ENCODE measurements around the gene C19orf67.

The C19orf67 gene

GRCh38 chr19:14085309-14085995 lies at the start of gene C19orf67:
TSS of gene C19orf67 (minus strand) at chr19:14085783. CDS start at chr19:14085627, 156 bp downstream.
- no peaks in the 10 kb centered on the region for H3K9me3 ChIP-seq (ENCODE audit: insufficient read depth, low read depth, low read length)
- H3K4me3 ChIP-seq (ENCODE audit: low read length): peak within 1 kb of the TSS; percentile 53; the same call in 1 of the 2 replicates
- H3K4me1 ChIP-seq (ENCODE audit: insufficient read depth, low read length): no peaks in the 10 kb centered on the region; the same call in 1 of the 2 replicates
- no peak within 1 kb of the TSS for H3K27ac ChIP-seq (ENCODE audit: low read length)
- H3K27me3 ChIP-seq (ENCODE audit: insufficient read depth, low read length): peaks cover 26% of the 10 kb centered on the region
- no peak within 1 kb of the TSS for H3K9ac ChIP-seq (ENCODE audit: low read depth, low read length)
- H3K36me3 ChIP-seq (ENCODE audit: insufficient read depth, low read depth, low read length): peaks cover 16% of the 10 kb centered on the region

GRCh38 chr19:14135355-14135754 lies 49.8 kb upstream of the C19orf67 start:
- H3K9ac ChIP-seq (ENCODE audit: low read depth, low read length): peak overlapping the region; percentile 87; the same call in 1 of the 2 replicates
- H3K27me3 ChIP-seq (ENCODE audit: insufficient read depth, low read length): no peaks in the 10 kb centered on the region
- H3K36me3 ChIP-seq (ENCODE audit: insufficient read depth, low read depth, low read length): peaks cover 11% of the 10 kb centered on the region; the same call in 1 of the 2 replicates
- no peak overlapping the region for H3K27ac ChIP-seq (ENCODE audit: low read length)
- peaks cover 10% of the 10 kb centered on the region; the same call in 1 of the 2 replicates for H3K4me1 ChIP-seq (ENCODE audit: insufficient read depth, low read length)
- peak overlapping the region; percentile 86 for H3K4me3 ChIP-seq (ENCODE audit: low read length)
- no peaks in the 10 kb centered on the region for H3K9me3 ChIP-seq (ENCODE audit: insufficient read depth, low read depth, low read length)

- H3K36me3 ChIP-seq (ENCODE audit: insufficient read depth, low read depth, low read length): peaks cover 40% of the 10 kb centered on the region
- H3K9ac ChIP-seq (ENCODE audit: low read depth, low read length): no peak overlapping the region
- H3K27ac ChIP-seq (ENCODE audit: low read length): no peak overlapping the region
- H3K4me1 ChIP-seq (ENCODE audit: insufficient read depth, low read length): no peaks in the 10 kb centered on the region
- no peaks in the 10 kb centered on the region for H3K9me3 ChIP-seq (ENCODE audit: insufficient read depth, low read depth, low read length)
- H3K27me3 ChIP-seq (ENCODE audit: insufficient read depth, low read length): no peaks in the 10 kb centered on the region
- no peak overlapping the region for H3K4me3 ChIP-seq (ENCODE audit: low read length)
Measured at GRCh38 chr19:14127929-14128509, 42.4 kb upstream of the C19orf67 start.

- H3K9me3 ChIP-seq (ENCODE audit: insufficient read depth, low read depth, low read length): no peaks in the 10 kb centered on the region
- no peak overlapping the region for H3K9ac ChIP-seq (ENCODE audit: low read depth, low read length)
- H3K27ac ChIP-seq (ENCODE audit: low read length): no peak overlapping the region
- peaks cover 35% of the 10 kb centered on the region for H3K36me3 ChIP-seq (ENCODE audit: insufficient read depth, low read depth, low read length)
- H3K4me3 ChIP-seq (ENCODE audit: low read length): no peak overlapping the region
- no peaks in the 10 kb centered on the region for H3K4me1 ChIP-seq (ENCODE audit: insufficient read depth, low read length)
- H3K27me3 ChIP-seq (ENCODE audit: insufficient read depth, low read length): no peaks in the 10 kb centered on the region
Measured at GRCh38 chr19:14127176-14127575, 41.6 kb upstream of the C19orf67 start.

GRCh38 chr19:14122924-14123323 lies 37.3 kb upstream of the C19orf67 start:
- Histone ChIP-seq H3K9ac (ENCODE audit: low read depth, low read length) (no peak overlapping the region), H3K27ac (ENCODE audit: low read length) (no peak overlapping the region), H3K27me3 (ENCODE audit: insufficient read depth, low read length) (no peaks in the 10 kb centered on the region), H3K36me3 (ENCODE audit: insufficient read depth, low read depth, low read length) (peaks cover 35% of the 10 kb centered on the region), H3K4me3 (ENCODE audit: low read length) (no peak overlapping the region), H3K4me1 (ENCODE audit: insufficient read depth, low read length) (peaks cover 7% of the 10 kb centered on the region; the same call in 1 of the 2 replicates), H3K9me3 (ENCODE audit: insufficient read depth, low read depth, low read length) (no peaks in the 10 kb centered on the region)

GRCh38 chr19:14120497-14120780 lies 34.9 kb upstream of the C19orf67 start:
- no peaks in the 10 kb centered on the region for H3K27me3 ChIP-seq (ENCODE audit: insufficient read depth, low read length)
- no peak overlapping the region for H3K27ac ChIP-seq (ENCODE audit: low read length)
- no peak overlapping the region for H3K9ac ChIP-seq (ENCODE audit: low read depth, low read length)
- H3K4me3 ChIP-seq (ENCODE audit: low read length): no peak overlapping the region
- H3K9me3 ChIP-seq (ENCODE audit: insufficient read depth, low read depth, low read length): no peaks in the 10 kb centered on the region
- H3K36me3 ChIP-seq (ENCODE audit: insufficient read depth, low read depth, low read length): peaks cover 29% of the 10 kb centered on the region
- H3K4me1 ChIP-seq (ENCODE audit: insufficient read depth, low read length): peaks cover 10% of the 10 kb centered on the region; the same call in 1 of the 2 replicates

- H3K4me1 ChIP-seq (ENCODE audit: insufficient read depth, low read length): peaks cover 10% of the 10 kb centered on the region; the same call in 1 of the 2 replicates
- no peak overlapping the region for H3K9ac ChIP-seq (ENCODE audit: low read depth, low read length)
Measured at GRCh38 chr19:14119644-14120496, 34.3 kb upstream of the C19orf67 start.

GRCh38 chr19:14119146-14119545 lies 33.6 kb upstream of the C19orf67 start:
- Histone ChIP-seq H3K4me1 (ENCODE audit: insufficient read depth, low read length) (peaks cover 10% of the 10 kb centered on the region; the same call in 1 of the 2 replicates), H3K36me3 (ENCODE audit: insufficient read depth, low read depth, low read length) (peaks cover 16% of the 10 kb centered on the region), H3K9me3 (ENCODE audit: insufficient read depth, low read depth, low read length) (no peaks in the 10 kb centered on the region), H3K27me3 (ENCODE audit: insufficient read depth, low read length) (no peaks in the 10 kb centered on the region), H3K27ac (ENCODE audit: low read length) (no peak overlapping the region), H3K4me3 (ENCODE audit: low read length) (peak overlapping the region; percentile 69), H3K9ac (ENCODE audit: low read depth, low read length) (no peak overlapping the region)

More at GRCh38 chr19:14119644-14120496, 34.3 kb upstream of the C19orf67 start:
- H3K36me3 ChIP-seq (ENCODE audit: insufficient read depth, low read depth, low read length): peaks cover 23% of the 10 kb centered on the region
- H3K27ac ChIP-seq (ENCODE audit: low read length): no peak overlapping the region
- no peaks in the 10 kb centered on the region for H3K27me3 ChIP-seq (ENCODE audit: insufficient read depth, low read length)
- no peak overlapping the region for H3K4me3 ChIP-seq (ENCODE audit: low read length)
- H3K9me3 ChIP-seq (ENCODE audit: insufficient read depth, low read depth, low read length): no peaks in the 10 kb centered on the region

GRCh38 chr19:14118165-14119051 lies 32.8 kb upstream of the C19orf67 start:
- Histone ChIP-seq H3K9ac (ENCODE audit: low read depth, low read length) (peak overlapping the region; percentile 76; the same call in 1 of the 2 replicates), H3K27me3 (ENCODE audit: insufficient read depth, low read length) (no peaks in the 10 kb centered on the region), H3K4me3 (ENCODE audit: low read length) (peak overlapping the region; percentile 69), H3K36me3 (ENCODE audit: insufficient read depth, low read depth, low read length) (peaks cover 13% of the 10 kb centered on the region; the same call in 1 of the 2 replicates), H3K4me1 (ENCODE audit: insufficient read depth, low read length) (peaks cover 11% of the 10 kb centered on the region; the same call in 1 of the 2 replicates), H3K9me3 (ENCODE audit: insufficient read depth, low read depth, low read length) (no peaks in the 10 kb centered on the region), H3K27ac (ENCODE audit: low read length) (peak overlapping the region; percentile 52)

GRCh38 chr19:14117668-14118164 lies 32.1 kb upstream of the C19orf67 start, which contains the start of gene PRKACA:
TSS of gene PRKACA (minus strand) at chr19:14117762. CDS start at chr19:14117547, 215 bp downstream.
- no peaks in the 10 kb centered on the region for H3K9me3 ChIP-seq (ENCODE audit: insufficient read depth, low read depth, low read length)
- peak within 1 kb of the TSS; percentile 76; the same call in 1 of the 2 replicates for H3K9ac ChIP-seq (ENCODE audit: low read depth, low read length)
- H3K27me3 ChIP-seq (ENCODE audit: insufficient read depth, low read length): no peaks in the 10 kb centered on the region
- H3K27ac ChIP-seq (ENCODE audit: low read length): peak within 1 kb of the TSS; percentile 52
- H3K36me3 ChIP-seq (ENCODE audit: insufficient read depth, low read depth, low read length): peaks cover 13% of the 10 kb centered on the region; the same call in 1 of the 2 replicates
- peaks cover 14% of the 10 kb centered on the region; the same call in 1 of the 2 replicates for H3K4me1 ChIP-seq (ENCODE audit: insufficient read depth, low read length)
- H3K4me3 ChIP-seq (ENCODE audit: low read length): peak within 1 kb of the TSS; percentile 75
